DOHH2 (cell line): ENCODE measurements around the gene EEIG2.

Experiments
- EZH2phosphoT487 ChIP-seq: fragments of 200-600 bp; sonication (generic); IDR thresholded peaks from 2 replicates; pipeline ENCODE4 v1.6.1; 2017; ENCODE audit warnings: borderline replicate concordance, mild to moderate bottlenecking, antibody characterized with exemption, low read length, moderate library complexity, mixed read lengths
- TF ChIP-seq, protein P1 (sequence below): fragments of 200-600 bp; sonication (generic); IDR thresholded peaks from one replicate; pipeline ENCODE4 v1.5.1; 2014; ENCODE audit warnings: antibody characterized with exemption, mild to moderate bottlenecking, low read depth, low read length; ENCODE audit not compliant: poor library complexity, severe bottlenecking

DNA sequence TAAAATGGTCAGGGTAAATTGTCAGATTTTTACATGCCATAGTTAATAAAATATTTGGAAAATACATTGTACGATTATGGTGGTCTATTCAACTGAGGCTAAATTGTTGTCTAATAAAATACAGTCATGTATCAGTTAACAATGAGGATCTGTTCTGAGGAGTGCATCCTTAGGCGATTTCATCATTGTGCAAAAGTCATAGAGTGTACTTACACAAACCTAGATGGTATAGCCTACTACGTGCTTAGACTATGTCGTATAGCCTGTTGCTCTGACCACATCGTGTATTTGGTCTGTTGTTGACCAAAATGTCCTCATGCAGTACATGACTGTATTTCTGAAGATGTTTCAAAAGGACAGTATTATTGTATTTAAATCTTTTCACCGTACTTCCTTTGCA is 5.2 kb downstream of the EEIG2 start:
- TF ChIP-seq, protein P1, sequence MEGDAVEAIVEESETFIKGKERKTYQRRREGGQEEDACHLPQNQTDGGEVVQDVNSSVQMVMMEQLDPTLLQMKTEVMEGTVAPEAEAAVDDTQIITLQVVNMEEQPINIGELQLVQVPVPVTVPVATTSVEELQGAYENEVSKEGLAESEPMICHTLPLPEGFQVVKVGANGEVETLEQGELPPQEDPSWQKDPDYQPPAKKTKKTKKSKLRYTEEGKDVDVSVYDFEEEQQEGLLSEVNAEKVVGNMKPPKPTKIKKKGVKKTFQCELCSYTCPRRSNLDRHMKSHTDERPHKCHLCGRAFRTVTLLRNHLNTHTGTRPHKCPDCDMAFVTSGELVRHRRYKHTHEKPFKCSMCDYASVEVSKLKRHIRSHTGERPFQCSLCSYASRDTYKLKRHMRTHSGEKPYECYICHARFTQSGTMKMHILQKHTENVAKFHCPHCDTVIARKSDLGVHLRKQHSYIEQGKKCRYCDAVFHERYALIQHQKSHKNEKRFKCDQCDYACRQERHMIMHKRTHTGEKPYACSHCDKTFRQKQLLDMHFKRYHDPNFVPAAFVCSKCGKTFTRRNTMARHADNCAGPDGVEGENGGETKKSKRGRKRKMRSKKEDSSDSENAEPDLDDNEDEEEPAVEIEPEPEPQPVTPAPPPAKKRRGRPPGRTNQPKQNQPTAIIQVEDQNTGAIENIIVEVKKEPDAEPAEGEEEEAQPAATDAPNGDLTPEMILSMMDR = no peak
- TF ChIP-seq EZH2phosphoT487 = no peak
